HG02642 (cell line): ENCODE data around the gene FLOT2.
A peak's percentile ranks its signal among the peaks of the same experiment; 100 is the strongest.
"Not testable (repeated sequence)": the region's sequence is repeated elsewhere in the genome, so short reads cannot be mapped to it uniquely, and the experiment has no call there.

Source experiments
- ATAC-seq: cut with Tn5 transposase; IDR thresholded peaks from one replicate; pipeline ENCODE4 v1.9.1; 2021; ENCODE audit warnings: mild to moderate bottlenecking; ENCODE audit not compliant: unreplicated experiment, poor library complexity

The FLOT2 gene

GRCh38 chr17:28878158-28878910, 19.2 kb downstream of the FLOT2 start:
- ATAC-seq, result no peak

GRCh38 chr17:28877150-28877711, 20.3 kb downstream of the FLOT2 start:
- ATAC-seq, result not testable (repeated sequence)

GRCh38 chr17:28875848-28876550, 21.5 kb downstream of the FLOT2 start:
- ATAC-seq, result no peak

- no peak for ATAC-seq
These were observed 22.8 kb downstream of the FLOT2 start for GRCh38 chr17:28874750-28875149.

- ATAC-seq, result no peak
These were observed 23.7 kb downstream of the FLOT2 start for GRCh38 chr17:28873839-28874238.

DNA sequence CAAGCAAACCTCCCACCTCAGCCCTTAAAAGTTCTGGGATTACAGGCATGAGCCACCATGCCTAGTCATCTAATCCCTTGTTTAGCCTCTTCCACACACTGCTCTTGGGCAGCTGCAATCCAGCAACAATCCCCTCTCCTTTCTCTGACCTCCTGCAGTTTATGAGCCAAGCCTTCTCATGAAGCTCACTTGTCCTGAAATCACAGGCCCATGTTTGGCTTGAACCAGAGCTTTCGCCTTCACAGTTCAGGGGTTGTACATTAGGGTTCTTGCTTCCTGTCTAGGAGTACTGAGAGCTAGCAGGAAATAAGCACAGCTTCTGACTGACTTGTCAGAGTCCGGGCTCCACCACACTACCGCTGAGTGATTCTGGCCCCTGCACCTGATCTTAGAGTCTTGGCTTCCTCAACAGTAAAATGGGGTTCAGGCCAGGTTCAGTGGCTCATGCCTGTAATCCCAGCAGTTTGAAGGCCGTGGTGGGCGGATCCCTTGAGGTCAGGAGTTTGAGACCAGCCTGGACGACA, 26.4 kb downstream of the FLOT2 start:
- peak; percentile 88 for ATAC-seq

DNA sequence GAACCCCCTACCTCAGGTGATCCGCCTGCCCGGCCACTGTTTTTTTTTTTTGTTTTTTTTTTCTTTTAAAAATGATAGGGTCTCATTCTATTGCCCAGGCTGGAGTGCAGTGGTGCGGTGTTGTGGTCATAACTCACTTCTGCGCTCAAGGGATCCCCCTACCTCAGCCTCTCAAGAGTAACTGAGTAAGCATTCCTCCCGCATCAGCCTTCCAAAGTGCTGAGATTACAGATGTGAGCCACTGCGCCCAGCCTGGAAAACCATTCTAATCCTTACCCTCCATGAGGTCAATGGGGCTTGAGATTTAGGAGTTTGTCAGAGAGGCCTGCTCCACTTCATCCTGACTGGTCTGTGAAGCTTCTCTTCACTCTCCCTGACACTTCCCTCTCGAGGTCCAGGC, 30.3 kb downstream of the FLOT2 start:
- ATAC-seq, result no peak

GRCh38 chr17:28865946-28866752, 31.4 kb downstream of the FLOT2 start:
- no peak for ATAC-seq

GRCh38 chr17:28864991-28865849, 32.3 kb downstream of the FLOT2 start:
- no peak for ATAC-seq

DNA sequence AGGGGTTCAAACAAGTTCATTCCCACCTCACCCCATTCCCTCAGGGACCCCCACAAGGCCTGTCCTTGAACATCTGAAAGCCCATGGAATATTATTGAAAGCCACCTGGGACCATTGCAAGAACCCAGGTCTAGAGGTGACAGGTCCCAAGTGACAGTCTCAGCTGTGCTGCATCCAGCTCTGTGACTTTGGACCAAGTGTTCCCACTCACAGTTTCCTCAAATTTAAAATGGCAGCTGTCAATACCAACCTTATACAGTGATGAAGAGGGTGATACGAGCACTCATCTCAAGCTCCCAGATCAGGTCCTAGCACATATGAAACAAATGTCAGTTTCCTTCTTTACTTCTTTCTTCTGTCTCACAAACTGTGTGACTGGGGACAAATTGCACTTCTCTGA, 33.6 kb downstream of the FLOT2 start:
- no peak for ATAC-seq

- ATAC-seq, result no peak
These were observed 35.0 kb downstream of the FLOT2 start for GRCh38 chr17:28862561-28862960.

DNA sequence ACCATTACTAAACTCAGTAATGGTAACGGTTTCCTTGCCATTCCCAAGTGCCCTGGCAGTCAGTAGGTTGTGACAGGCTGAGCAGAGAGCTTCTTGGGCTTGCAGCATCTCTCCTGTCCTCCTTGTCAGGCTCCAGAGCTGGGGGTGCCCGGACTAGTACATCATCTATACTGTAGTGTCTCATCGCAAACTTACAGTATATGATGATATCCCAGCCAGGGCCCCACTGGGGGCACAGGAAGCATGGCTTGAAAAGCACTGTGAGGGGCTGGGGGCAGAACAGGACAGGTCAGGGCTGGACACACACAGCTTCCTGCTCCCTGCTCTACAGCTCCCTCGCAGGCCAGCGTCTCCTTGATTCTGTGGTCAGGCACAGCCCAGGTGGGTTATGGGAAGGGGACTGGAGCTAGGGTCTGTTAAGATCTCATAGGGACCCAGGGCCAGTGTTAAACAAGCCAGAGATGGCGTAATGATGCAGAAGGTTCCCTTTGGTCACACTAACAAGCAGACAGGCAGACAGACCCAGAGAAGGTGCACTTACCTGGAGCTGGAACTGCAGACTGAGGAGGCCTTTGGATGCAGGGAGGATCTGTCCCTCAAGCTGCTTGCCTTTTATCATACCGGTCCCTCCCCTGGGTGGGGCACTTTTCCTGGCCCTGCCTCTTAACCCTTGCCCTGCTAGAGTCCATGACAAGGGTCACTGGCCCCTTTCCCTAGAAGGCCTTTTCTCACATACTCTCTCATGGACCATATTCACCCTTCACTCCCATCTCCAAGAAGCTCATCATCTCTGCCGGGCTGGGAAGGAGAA, 35.9 kb downstream of the FLOT2 start:
- ATAC-seq, result no peak

DNA sequence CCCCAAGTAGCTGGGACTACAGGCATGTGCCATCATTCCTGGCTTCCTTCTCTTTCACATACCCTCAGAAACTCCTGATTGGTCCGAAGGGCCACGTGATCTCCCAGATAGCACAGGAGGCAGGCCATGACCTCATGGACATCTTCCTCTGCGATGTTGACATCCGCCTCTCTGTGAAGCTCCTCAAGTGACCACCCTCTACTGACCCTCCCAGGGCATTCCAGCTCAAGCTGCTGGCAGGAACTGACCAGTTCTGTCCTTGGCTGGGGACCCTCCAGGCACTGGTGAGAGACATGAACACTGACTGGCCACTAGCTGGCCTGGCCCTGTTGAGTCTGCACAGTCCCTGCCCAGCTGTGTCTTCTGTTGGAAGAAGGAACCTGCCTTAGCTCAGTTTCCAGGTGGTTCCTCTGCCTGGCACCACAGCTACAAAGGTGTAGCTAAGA, 37.1 kb downstream of the FLOT2 start:
- no peak for ATAC-seq

DNA sequence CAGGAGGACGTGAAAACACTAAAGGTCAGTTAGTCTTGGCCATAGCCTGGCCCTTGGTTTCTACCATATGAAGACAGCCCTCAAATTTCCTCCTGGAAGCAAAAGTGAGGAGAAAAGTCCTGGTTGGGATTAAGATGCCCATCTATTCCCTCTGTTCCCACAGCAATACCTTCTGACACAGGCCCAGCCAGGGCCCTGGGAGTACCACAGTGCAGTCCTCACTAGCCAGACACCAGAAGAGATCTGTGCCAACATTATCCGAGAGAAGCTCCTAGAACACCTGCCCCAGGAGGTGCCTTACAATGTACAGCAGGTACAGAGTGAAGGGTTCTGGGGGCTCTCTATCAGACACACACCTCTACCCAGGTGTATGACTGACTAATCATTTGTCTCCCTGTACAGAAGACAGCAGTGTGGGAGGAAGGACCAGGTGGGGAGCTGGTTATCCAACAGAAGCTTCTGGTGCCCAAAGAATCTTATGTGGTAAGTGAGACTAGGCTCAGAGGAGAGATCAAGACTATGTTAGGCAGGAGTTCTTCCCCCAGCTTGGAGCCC, 38.7 kb downstream of the FLOT2 start:
- no peak for ATAC-seq

DNA sequence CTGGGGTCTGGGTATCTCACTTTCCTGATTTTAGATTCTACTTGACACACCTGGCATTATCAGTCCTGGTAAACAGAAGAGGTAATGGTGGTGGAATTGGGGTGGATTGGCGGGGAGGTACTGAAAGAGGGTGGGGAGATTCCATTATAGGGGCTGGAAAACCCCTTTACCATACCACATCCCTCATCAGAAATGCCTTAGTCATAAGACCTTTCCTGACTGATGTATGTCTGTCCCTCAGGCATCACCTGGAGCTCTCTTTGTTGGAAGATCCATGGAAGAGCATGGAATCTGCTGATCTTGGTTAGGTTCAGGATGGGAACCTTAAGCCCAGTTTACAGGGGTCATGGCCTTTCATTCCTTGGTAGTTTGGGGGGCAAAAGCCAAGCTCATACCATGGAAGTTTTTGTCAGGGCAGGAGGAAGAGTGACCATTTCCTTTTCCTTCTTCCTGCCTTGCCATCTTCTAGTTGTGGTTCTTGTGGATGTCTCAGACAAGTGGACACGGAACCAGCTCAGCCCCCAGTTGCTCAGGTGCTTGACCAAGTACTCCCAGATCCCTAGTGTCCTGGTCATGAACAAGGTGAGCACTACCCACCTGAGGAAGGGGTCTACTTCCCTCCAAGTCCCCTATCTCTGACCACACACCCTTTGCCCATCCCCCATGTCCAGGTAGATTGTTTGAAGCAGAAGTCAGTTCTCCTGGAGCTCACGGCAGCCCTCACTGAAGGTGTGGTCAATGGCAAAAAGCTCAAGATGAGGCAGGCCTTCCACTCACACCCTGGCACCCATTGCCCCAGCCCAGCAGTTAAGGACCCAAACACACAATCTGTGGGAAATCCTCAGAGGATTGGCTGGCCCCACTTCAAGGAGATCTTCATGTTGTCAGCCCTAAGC, 39.4 kb downstream of the FLOT2 start:
- ATAC-seq, result no peak

DNA sequence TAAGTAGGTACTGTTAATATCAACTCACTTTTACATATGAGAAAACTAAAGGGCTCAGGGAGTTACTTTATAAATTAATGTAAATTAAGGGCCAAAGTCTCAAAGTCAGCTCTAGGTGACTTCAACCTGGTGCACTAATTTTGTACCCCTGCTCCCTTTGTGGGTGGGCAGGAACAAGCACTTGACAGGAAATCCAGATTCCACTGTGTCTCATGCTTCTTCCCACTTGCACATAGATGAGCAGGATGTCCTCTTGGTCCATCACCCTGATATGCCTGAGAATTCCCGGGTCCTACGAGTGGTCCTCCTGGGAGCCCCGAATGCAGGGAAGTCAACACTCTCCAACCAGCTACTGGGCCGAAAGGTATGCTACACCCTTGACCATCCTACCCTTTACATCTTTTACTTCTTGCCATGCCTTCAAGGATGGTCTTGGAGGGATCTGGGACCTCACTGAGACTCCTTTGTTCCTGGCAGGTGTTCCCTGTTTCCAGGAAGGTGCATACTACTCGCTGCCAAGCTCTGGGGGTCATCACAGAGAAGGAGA, 41.4 kb downstream of the FLOT2 start:
- no peak for ATAC-seq

- no peak for ATAC-seq
These were observed 42.2 kb downstream of the FLOT2 start for GRCh38 chr17:28855336-28855679.
